Measurements from ENCODE around the gene MEF2D.

Gene MEF2D

DNA sequence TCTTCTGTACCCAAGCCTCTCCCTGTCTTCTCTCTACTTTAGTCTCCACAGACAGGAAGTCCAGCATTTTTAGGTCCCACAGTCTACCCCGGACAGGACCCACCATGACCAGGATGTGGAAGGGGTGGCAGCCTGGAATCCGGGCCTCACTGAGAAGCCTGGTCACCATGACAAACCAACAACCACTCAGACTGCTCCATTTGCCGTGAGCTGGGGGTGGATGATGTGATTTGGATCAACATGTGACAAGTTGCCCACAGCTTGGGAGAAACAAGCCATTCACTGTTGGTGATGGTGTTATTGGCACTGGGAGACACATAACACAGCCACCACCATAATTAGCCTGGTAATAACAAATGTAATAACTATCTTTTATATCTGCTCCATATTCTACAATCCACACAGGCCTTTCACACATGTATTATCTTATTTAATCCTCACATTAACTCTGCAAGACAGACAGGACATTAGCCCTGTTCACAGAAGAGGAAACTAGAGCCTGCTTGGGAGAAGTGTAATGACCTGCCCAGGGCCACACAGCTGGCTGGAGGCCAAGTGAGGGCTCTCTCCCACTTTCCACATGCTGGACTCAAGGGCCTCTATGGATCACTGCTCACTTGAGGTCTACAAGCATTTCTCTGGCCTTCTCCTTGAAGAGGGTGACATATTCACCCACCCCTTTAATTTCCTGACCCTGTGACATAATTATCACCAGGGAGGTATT lies 22.9 kb downstream of the MEF2D start:
- WGBS, 2 experiments (ENCODE audit: insufficient coverage in 2 of 2), result no CpG with 5 or more reads among the region's 3 CpGs
- Histone ChIP-seq H3K4me3 (ENCODE audit: extremely low read depth, insufficient read depth, low read length, poor library complexity, severe bottlenecking) (no peak overlapping the region), H3K4me1 (ENCODE audit: control insufficient read depth, insufficient read depth, low read length, poor library complexity, severe bottlenecking) (peaks cover 34% of the 10 kb centered on the region), H3K36me3 (ENCODE audit: control insufficient read depth, insufficient read depth, low read length) (peaks cover 98% of the 10 kb centered on the region), H3K27ac (ENCODE audit: low read depth, low read length, severe bottlenecking) (peak overlapping the region; percentile 85), H3K9me3 (ENCODE audit: control insufficient read depth, low read length) (no peaks in the 10 kb centered on the region)

DNA sequence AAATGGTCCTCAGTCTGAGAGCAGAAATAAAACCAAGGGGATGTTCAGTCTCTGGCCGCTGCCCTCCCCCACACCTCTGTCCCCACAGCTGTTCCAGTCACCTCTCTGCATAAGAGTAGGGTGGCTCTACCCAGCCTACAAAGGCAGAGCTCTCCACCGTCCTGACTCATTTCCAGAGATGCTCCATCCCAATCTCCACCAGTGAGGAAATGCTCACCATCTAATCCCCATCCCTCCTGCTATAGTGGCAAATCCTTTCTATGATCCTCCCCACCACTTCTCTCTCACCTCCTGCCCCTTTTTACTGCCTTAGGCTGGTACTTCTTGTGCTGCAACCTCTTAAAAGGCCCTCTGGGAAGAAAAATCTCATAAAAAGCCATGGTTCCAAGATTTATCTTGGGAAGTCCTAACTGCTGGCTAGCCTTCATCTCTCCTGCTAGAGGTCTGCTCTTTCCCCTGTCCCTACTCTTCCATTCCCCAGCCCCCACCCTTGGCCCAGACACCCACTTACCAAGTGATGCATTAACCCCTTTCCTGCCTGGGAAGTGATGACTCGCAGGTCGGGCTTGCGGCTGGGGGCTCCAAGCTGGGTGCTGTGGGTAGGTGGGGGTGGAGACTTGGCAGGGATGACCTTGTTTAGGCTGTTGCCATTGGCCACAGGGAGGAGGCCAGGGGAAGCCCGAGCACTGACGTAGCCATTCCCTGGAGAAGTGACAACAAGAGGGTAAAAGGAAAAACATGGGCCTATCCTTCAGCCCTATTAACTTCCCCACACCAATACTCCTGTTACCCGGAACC lies 23.9 kb downstream of the MEF2D start:
- H3K4me1 ChIP-seq (ENCODE audit: control insufficient read depth, insufficient read depth, low read length, poor library complexity, severe bottlenecking), result peaks cover 34% of the 10 kb centered on the region
- peak overlapping the region; percentile 85 for H3K27ac ChIP-seq (ENCODE audit: low read depth, low read length, severe bottlenecking)
- 33 to 37% methylated on average over 3 to 7 of the region's 8 CpGs for WGBS, 2 experiments (ENCODE audit: insufficient coverage in 2 of 2)
- H3K9me3 ChIP-seq (ENCODE audit: control insufficient read depth, low read length), result no peaks in the 10 kb centered on the region
- peaks cover 96% of the 10 kb centered on the region for H3K36me3 ChIP-seq (ENCODE audit: control insufficient read depth, insufficient read depth, low read length)
- H3K4me3 ChIP-seq (ENCODE audit: extremely low read depth, insufficient read depth, low read length, poor library complexity, severe bottlenecking), result no peak overlapping the region

DNA sequence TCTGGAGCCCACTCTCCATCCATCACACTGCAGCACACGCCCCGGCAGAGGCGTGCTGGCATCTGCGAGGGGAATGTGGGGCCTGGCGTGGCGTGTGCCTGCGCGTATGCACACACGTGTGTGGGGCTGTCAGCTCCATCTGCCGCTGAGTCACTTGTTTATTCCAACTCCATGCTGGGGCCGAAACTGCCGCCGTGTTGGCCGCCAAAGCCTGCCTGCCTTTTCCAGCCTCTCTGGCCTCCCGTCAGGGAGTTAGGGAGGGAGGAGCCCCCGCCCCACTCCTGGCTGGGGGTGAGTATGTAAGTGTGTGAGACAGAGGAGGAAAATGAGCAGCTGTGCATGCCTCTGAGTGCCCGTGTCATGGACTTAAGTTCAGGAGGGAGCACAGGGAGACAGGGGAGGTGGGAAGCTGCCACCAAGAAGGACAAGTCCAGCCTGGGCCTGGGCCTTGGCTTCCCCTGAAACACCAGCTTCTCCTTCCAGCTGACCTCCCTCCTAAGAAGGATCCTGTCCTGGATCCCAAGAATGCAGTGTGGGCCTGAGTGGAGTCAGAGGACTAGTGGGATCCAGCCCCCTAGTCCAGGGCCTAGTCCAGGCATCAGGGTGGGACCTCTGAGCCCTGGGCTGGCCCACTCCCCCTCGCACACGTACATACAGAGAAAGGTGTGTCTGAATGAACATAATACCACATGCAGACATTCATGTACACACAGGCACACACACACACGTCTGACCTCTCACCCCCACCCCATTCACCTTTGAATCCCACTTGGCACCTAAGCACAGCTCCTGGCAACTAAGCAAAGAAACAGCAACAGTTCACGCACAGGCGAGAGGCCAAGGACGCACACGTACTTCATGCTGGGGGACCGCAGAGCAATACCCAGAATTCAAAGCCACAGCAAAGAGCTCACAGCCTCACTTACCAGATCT lies 24.7 kb downstream of the MEF2D start:
- 93% methylated on average over 18 to 23 of the region's 25 CpGs for WGBS, 2 experiments (ENCODE audit: insufficient coverage in 2 of 2)
- Histone ChIP-seq H3K36me3 (ENCODE audit: control insufficient read depth, insufficient read depth, low read length) (peaks cover 94% of the 10 kb centered on the region), H3K4me3 (ENCODE audit: extremely low read depth, insufficient read depth, low read length, poor library complexity, severe bottlenecking) (no peak overlapping the region)

DNA sequence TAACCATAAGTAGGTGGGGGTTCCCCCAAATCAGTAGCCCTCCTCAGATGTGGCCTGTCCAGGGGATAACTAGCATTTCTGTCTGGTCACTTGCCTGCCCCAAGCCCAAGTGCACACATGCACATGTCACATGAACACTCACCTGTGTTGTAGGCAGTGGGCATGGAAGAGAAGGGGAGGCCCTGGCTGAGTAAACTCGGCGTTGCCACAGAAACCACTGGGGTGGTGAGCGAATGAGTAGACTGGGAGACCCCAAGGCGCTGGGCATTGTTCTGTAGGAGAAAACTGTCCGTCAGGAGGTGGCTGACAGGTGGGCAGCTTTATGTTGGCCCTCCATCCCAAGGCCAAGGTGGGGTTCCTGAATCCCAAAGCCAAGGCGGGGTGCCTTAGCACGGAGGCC lies 25.6 kb downstream of the MEF2D start:
- peaks cover 30% of the 10 kb centered on the region for H3K4me1 ChIP-seq (ENCODE audit: control insufficient read depth, insufficient read depth, low read length, poor library complexity, severe bottlenecking)
- H3K27ac ChIP-seq (ENCODE audit: low read depth, low read length, severe bottlenecking), result no peak overlapping the region
- 97 to 98% methylated on average over 5 to 7 of the region's 7 CpGs for WGBS, 2 experiments (ENCODE audit: insufficient coverage in 2 of 2)
- H3K4me3 ChIP-seq (ENCODE audit: extremely low read depth, insufficient read depth, low read length, poor library complexity, severe bottlenecking), result no peak overlapping the region
- H3K36me3 ChIP-seq (ENCODE audit: control insufficient read depth, insufficient read depth, low read length), result peaks cover 93% of the 10 kb centered on the region
- no peaks in the 10 kb centered on the region for H3K9me3 ChIP-seq (ENCODE audit: control insufficient read depth, low read length)

More for the DNA sequence above, 24.7 kb downstream of the MEF2D start:
- Histone ChIP-seq H3K27ac (ENCODE audit: low read depth, low read length, severe bottlenecking) (no peak overlapping the region), H3K4me1 (ENCODE audit: control insufficient read depth, insufficient read depth, low read length, poor library complexity, severe bottlenecking) (peaks cover 30% of the 10 kb centered on the region), H3K9me3 (ENCODE audit: control insufficient read depth, low read length) (no peaks in the 10 kb centered on the region)

DNA sequence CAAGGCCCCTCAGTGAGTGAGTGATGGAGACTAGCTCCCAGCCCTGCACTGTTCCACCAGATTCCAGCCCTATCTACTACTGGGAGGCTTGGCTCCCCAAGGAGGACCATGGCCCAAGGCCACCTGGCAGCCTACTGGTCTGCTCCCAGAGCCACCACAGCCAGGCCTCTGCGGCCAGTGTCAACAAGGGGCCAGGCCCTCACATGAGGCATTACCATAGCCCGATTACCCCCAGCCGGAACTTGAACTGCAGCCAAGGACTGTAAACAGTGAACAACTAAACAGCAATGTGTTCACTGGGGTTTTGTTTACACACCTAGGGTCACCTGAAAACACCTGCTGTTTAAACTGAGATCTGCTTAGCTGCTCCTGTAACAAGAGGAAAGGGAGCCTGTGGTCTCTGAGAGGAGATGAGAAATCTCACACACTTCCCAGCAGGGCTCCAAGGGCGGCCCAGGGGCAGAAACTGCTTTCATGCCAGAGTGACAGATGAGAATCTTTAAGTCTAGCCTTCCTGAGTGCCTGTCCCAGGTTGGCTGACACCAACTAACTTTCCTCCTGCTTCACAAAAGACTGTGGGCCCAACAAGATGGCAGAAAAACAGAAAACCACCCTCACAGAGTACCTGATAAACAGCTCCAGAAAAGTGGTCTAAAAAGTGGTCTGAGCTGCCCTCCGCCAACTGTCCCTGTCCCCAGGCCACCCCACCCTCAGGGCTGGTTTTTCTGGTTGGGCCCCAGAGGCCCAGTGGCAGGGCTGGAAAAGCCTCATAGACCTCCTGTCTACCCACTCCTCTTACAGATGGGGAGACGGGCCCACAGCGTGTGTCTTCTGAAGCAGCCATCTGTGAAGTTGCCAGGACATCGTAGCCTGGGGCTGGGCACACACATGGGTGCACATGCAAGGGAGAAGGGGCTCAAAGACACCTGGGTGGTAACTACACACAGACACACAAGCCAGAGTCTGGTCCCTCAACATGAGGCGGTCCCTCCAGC lies 28.8 kb downstream of the MEF2D start:
- Histone ChIP-seq H3K36me3 (ENCODE audit: control insufficient read depth, insufficient read depth, low read length) (peaks cover 85% of the 10 kb centered on the region), H3K4me3 (ENCODE audit: extremely low read depth, insufficient read depth, low read length, poor library complexity, severe bottlenecking) (no peak overlapping the region), H3K27ac (ENCODE audit: low read depth, low read length, severe bottlenecking) (no peak overlapping the region), H3K4me1 (ENCODE audit: control insufficient read depth, insufficient read depth, low read length, poor library complexity, severe bottlenecking) (peaks cover 12% of the 10 kb centered on the region), H3K9me3 (ENCODE audit: control insufficient read depth, low read length) (no peaks in the 10 kb centered on the region)
- 94 to 98% methylated on average over 7 to 8 of the region's 9 CpGs for WGBS, 2 experiments (ENCODE audit: insufficient coverage in 2 of 2)

DNA sequence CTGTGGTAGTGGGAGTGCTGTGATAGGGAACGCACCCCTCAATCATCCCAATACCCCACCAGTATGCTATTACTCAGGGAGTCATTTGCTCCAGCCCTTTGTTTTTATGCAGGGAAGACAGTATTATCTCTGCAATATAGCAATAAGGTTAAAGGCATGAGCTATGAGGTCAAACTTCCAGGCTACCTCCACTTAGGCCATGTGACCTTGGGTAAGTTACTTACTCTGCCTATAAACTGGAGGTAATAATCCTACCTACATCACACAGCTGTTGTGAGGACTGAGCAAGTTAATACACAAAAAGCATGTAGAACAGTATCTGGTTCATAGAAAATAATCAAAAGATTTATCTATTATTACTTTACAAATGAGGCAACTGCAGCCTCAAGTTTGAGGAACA lies 30.1 kb downstream of the MEF2D start:
- peaks cover 6% of the 10 kb centered on the region for H3K4me1 ChIP-seq (ENCODE audit: control insufficient read depth, insufficient read depth, low read length, poor library complexity, severe bottlenecking)
- H3K9me3 ChIP-seq (ENCODE audit: control insufficient read depth, low read length), result no peaks in the 10 kb centered on the region
- no peak overlapping the region for H3K4me3 ChIP-seq (ENCODE audit: extremely low read depth, insufficient read depth, low read length, poor library complexity, severe bottlenecking)
- no CpG with 5 or more reads among the region's 1 CpG for WGBS, 2 experiments (ENCODE audit: insufficient coverage in 2 of 2)
- H3K27ac ChIP-seq (ENCODE audit: low read depth, low read length, severe bottlenecking), result no peak overlapping the region
- H3K36me3 ChIP-seq (ENCODE audit: control insufficient read depth, insufficient read depth, low read length), result peaks cover 85% of the 10 kb centered on the region

DNA sequence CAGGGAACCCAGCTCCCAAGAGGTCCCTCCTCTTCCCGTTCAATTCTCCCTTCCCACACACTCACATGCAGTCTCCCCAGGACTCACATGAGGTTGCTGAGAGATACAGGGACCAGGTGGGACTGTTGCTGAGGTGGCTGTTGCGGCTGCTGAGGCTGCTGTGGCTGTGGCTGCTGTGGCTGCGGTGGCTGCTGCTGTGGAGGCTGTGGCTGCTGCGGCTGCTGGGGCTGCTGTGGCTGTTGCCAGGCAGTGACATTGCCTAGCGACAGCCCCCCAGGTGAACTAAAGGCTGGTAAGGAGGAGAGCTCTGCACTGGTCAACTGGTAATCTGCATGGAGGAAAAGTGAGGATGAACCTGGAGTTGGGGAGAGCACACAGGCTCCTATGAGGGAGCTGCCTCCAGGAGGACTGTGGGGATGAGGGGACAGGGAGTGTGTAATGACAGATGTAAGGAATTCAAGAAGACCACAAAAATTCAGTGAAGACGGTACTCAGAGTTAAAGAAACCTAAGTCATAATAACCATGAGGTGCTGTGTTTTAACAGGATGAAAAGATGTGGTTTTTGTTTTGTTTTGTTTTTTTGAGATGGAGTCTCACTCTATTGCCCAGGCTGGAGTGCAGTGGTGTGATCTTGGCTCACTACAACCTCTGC lies 31.8 kb downstream of the MEF2D start:
- Histone ChIP-seq H3K36me3 (ENCODE audit: control insufficient read depth, insufficient read depth, low read length) (peaks cover 75% of the 10 kb centered on the region), H3K27ac (ENCODE audit: low read depth, low read length, severe bottlenecking) (no peak overlapping the region), H3K9me3 (ENCODE audit: control insufficient read depth, low read length) (no peaks in the 10 kb centered on the region), H3K4me1 (ENCODE audit: control insufficient read depth, insufficient read depth, low read length, poor library complexity, severe bottlenecking) (peaks cover 18% of the 10 kb centered on the region), H3K4me3 (ENCODE audit: extremely low read depth, insufficient read depth, low read length, poor library complexity, severe bottlenecking) (no peak overlapping the region)
- WGBS, 2 experiments (ENCODE audit: insufficient coverage in 2 of 2), result 93 to 100% methylated on average over 3 to 5 of the region's 6 CpGs

DNA sequence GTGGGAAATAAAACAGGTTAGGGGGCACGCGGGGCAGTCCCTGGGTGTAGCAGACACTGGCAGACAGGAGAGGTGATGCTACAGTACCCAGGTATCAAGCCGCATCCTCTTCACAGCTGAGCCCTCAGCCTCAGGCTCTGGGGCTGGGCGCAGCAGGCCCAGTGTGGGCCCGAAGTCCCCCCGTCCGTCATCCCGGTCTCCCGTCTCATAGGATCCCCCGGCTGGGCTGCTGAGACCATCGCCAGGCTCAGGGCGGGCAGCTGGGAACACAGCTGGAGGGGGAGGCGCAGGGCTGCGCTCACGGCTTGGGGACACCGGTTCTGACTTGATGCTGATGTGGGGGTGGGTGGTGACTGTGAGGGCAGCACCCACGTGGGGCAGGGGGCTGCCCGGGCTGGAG lies 32.7 kb downstream of the MEF2D start:
- WGBS, 2 experiments (ENCODE audit: insufficient coverage in 2 of 2), result 96 to 98% methylated on average over 18 of the region's 18 CpGs
- no peaks in the 10 kb centered on the region for H3K9me3 ChIP-seq (ENCODE audit: control insufficient read depth, low read length)
- H3K27ac ChIP-seq (ENCODE audit: low read depth, low read length, severe bottlenecking), result no peak overlapping the region
- no peak overlapping the region for H3K4me3 ChIP-seq (ENCODE audit: extremely low read depth, insufficient read depth, low read length, poor library complexity, severe bottlenecking)
- peaks cover 73% of the 10 kb centered on the region for H3K36me3 ChIP-seq (ENCODE audit: control insufficient read depth, insufficient read depth, low read length)
- H3K4me1 ChIP-seq (ENCODE audit: control insufficient read depth, insufficient read depth, low read length, poor library complexity, severe bottlenecking), result peaks cover 20% of the 10 kb centered on the region

DNA sequence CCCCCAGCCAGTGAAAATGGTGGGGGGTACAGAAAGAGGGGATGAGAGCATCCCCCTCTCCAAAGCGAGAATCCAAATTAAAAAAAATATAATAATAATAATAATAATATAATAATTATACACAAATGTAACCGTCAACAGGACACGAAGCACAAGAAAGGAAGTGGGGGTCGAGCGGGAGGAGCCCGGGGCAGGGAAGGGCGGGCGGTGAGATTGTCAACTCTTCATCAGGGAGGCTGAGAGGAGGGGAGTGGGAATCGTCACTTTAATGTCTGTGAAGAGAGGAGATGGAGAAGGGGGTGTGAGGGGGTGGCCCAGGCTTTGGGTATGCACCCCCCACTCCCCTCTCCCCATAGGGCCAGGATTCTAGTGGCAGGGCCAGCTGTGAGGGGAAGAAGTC lies 33.2 kb downstream of the MEF2D start:
- H3K36me3 ChIP-seq (ENCODE audit: control insufficient read depth, insufficient read depth, low read length), result peaks cover 72% of the 10 kb centered on the region
- H3K9me3 ChIP-seq (ENCODE audit: control insufficient read depth, low read length), result no peaks in the 10 kb centered on the region
- H3K4me3 ChIP-seq (ENCODE audit: extremely low read depth, insufficient read depth, low read length, poor library complexity, severe bottlenecking), result no peak overlapping the region
- no peak overlapping the region for H3K27ac ChIP-seq (ENCODE audit: low read depth, low read length, severe bottlenecking)
- no CpG with 5 or more reads among the region's 9 CpGs for WGBS, 2 experiments (ENCODE audit: insufficient coverage in 2 of 2)
- H3K4me1 ChIP-seq (ENCODE audit: control insufficient read depth, insufficient read depth, low read length, poor library complexity, severe bottlenecking), result peaks cover 20% of the 10 kb centered on the region

Data from mesodermal cell (in vitro differentiated cells).